ENCODE measurements around the gene CDC42.

CDC42 gene

DNA sequence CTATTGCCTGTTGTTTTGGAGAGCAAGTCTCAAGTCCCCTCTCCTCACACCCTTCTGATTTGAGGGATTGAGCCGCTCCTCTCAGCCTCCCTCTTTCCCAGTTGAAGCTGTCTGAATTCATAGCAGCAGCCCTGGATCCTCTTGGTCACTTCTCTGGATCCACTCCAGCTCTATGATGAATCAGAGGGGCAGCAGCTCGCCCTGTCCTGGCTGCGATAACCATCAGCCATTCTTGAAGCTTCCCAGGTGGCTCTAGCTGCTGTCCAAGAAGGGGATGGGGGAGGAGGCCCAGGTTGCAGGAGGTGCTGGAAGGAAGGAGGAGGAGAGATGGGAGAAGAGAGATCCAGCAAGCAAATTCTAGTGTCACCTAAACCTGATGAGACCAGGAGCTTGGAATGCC is 59.1 kb downstream of the CDC42 start:
- DNase-seq = no peak

DNA sequence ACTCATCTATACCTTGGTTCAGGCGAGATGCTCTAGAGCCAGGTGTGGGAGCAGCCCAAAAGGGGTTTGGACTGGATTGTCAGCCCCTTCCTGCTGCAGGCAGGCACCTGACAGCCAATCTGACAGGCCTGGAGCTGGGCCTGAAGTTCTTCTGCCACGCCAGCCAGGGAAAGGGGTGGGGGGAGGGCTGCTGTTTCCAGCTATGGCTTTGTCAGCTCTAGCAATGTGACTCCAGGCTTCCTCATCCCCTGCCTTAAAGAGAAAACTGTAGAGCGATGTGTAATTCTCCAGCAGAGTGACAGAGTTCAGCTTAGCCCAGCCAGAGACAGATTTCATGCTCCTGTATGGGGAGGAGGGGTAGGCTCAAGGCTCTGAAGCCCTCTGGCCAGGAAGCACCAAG is 60.0 kb downstream of the CDC42 start:
- no peak for DNase-seq

DNA sequence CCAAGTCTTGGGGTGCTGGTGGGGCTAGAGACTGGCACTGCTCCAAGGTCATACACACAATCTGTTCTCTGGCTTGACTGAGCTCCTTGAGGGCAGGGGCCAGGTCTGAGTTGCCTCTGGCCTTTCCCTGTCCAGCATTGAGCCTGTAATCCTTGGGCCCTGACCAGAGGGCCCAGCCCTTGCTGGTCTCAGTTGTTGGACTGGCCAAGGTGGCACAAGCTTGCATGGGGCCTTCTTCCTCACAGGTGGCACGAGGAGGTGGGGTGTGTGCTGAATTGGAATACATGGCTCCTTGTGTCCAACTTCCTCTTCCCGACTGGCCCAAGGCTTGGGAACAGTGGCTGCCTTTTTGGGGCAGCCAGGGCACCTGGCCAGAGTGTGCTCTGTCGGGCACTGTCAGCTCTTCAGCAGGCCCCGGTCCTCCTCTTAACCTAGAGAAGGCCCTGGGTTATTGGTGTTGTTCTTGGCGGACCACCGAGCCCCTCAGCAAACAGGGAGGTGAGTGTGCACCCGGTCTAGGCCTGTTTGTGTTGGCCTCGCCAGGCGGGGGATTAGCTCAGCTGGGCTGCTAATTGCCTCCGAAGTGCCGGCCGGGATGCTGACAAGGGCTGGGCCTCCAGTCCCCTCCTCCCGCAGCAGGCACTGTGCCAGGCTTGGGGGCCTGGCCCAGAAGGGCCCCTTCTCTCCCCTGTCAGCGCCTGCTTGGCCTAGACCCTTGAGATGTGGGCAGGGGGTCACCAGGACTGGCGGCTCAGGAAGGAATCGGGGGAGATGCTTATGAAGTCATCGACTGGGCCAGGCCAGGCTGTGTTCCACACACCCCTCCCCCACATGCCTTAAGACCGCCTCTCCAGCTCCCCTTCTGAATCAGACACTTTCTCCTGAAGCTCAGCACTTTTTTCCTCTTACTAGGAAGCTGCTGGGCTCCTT is 61.8 kb downstream of the CDC42 start:
- DNase-seq = peak; percentile 68

DNA sequence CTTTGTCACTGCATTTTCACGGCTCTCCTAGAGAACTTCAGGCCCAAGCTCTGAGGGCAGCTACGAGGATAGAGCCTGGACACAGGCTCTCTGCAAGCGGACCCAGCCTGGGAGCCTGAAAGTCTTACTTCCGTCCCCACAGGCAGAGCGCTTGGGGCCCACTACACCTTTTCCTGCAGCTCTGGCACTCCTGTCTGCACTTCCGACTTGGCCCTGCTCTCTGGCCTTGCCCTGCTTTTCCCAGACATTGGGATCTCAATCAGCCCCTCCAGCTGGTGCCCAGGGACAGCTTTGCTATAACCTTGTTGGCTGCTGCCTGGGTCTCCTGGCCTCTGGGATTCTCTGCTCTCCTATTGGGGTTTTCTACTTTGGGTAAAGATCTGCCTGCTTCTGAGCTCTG is 62.8 kb downstream of the CDC42 start:
- DNase-seq = no peak

DNA sequence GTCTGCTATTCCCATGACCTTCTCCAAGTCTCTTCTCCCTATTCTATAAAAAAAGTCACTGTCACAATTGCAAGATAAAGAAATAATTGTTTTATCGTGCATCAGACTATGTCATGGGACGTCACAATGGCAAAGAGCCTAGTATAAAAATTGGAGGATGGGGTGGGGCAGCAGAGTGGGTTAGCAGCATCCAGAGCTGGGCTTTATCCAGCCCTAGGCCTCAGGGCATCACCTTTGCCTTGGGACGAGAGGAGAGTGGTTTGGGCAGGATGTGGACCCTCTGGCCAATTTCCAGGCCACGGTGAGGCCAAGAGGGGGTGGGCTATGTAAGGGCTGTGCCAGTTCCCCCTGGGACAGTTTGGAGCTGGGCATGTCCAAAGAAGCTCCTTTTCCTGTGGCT is 64.7 kb downstream of the CDC42 start:
- DNase-seq = no peak

DNA sequence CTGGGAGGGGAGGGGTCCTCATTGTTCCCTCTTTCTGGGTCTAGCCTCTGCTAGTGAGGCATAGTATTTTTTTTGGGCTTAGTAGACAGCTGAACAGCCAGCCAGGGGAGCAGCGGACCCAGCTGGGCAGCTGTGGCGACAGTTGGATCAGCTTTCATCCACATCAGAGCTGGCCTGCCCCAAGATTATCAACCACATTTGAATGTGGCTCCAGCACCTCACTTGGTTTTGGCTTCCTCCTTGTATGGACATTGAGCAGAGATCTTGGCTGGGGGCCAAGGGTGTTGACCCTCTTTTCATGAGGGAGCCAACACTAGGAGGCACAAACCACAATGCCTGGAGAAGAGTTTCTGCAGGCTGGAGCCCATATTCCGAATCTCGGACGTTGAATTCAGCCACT is 65.3 kb downstream of the CDC42 start:
- DNase-seq = no peak

DNA sequence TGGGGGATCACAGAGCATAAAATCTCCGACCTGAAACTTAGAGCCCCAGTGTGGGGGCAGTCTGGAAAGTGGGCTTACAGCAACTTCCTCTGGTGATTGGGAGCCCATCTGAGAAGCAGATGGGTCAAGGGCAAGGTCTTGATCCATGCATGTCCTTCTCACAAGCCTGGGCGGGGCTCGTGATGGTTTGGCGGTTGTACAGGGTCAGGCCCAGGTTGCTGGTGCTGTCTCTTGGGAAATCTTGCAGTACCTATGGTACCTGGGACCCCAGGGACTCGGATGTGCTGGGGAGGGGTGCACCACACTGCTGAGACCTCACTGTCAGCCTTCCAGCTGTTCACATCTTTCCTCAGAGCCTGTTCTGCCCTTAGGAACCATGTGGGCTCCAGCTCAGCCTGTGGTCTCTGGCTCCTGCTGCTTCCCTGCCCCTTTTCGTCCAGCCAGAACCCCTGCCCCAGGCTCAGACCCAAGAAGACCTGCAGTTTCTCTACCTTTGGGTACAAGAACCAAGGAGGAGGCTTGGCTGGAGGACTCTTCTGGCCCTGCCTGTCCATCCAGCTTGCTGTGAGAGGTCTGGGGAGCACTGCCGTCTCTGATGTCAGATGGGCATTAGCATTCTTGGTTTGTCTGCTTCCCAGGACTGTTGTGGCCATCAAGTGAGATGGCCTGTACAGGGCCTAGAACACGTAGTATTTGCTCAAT is 65.9 kb downstream of the CDC42 start:
- DNase-seq = no peak

DNA sequence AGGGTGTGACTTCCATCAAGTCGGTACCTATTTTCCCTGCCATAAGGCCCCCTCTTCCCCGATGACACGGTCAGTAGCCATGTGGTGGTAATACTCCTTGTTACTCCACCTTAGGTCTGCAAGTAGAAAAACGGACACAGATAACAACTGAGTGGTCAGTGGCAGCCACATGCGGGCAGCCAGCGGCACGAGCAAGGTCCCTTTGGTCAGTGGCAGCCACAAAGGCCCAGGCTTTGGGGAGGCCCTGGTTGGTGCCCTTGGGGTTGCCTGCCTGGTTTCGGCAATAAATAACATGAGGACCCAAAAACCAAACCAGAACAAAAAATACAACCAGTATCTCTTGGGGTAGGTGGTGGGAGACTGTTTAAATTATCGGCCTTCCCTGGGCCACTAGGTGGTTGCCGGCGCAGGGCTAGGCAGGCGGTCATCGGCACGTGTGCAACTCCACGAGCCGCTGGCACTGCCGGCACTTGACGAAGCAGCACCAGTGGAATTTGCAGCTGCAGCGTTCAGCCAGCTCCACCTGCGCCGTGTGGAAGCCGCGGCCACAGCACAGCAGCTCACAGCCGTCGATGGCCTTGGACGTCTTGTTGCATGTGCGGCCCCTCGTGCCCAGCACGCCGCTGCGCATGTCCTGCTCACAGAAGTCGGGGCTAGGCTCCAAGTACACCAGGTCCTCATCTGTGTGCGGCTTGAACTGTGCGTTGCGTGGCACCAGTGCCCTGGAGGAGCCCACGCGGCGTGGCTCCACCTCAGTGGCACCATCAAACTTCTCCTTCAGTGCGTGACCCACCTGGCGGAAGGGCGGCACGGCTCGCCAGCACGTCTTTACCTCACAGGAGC is 67.3 kb downstream of the CDC42 start:
- DNase-seq = no peak

DNA sequence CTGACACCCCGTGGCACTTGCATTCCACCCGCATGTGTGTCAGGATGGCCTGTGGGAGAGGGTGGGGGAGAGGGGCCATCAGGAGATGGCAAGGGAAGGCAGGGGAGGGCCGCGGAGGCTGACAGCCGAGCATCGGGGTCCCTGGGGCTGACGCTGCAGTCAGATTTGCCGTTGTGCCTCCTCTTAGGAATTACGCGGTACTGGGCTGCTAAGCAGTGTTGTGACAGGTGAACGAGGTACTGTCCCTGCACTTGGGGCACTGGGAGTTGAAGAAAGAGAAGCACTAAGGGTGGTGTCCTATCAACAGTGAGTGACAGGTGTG is 67.9 kb downstream of the CDC42 start:
- no peak for DNase-seq

DNA sequence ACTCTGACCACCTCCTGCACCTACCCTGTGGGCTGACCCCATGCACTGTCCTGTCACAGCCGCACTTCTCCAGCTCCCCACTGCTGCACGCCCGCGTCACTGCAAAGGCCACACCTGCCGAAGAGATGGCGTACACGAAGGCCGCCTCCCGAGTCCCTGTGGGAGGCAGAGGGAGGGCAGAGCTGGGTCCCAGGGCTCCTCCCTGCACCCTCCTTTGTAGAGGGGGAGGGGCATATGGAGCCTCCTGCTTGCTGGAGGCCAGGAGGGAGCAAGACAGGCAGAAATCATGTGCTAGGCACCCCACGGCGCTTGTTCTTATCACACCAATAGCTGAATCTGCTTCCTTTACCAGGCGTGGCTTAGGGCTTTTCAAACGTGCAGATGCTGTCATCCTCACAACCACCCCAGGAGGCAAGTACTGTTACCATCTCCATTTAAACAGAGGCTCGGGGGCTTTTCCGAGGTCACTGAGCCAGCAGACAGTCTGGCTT is 69.0 kb downstream of the CDC42 start:
- peak; percentile 74 for DNase-seq

DNA sequence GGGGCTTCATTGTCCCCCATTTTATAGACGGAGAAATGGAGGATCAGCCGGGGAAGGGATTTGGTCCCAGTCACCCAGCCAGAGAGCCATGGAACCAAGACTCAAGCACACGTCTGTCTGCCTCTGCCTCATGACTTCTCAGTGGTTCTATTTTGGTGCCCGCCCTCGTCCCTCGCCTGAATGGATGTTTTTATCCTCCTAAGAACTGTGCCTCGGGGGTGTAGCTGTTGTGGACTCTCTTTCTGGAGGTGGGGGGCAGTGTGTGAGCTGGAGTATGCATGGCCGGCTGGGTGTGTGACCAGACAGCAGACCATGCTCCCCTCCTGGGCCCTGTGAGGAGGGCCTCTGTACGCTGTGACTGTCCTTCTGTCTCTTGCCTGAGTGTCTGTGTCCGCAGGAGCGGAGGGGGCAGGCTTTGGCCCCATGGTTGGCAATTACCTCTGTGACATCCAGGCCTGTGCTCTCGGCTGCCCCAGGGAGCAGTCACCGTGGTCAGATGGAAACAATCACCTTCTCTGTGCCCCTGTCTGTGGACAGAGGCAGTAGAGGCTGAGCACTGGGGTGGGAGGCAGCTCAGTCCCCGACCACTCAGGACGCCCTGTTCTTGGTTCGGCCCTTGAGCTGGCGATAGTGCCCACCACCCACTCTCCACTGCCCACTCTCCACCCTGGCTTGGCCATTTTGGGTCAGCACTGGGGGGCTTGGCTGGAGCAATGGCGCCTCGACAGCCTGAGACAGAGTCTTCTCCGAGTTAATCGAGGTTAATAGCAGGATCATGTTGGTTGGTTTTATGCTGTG is 70.0 kb downstream of the CDC42 start:
- DNase-seq = no peak

DNA sequence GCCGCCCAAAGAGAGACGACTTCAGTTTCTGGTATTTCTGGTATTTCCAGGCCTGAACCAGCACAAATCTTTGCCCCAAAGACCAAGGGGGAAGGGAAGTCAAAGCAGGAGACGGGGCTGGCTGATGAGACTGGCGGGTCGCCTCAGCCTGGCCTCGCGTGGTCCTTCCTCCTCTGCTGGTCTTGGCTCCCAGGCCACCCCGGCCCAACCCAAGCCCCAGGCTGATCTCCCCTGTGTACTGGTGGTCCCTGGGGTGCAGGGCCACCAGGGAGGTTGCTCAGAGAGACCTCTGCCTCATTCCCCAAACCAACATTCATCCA is 70.5 kb downstream of the CDC42 start:
- no peak for DNase-seq

DNA sequence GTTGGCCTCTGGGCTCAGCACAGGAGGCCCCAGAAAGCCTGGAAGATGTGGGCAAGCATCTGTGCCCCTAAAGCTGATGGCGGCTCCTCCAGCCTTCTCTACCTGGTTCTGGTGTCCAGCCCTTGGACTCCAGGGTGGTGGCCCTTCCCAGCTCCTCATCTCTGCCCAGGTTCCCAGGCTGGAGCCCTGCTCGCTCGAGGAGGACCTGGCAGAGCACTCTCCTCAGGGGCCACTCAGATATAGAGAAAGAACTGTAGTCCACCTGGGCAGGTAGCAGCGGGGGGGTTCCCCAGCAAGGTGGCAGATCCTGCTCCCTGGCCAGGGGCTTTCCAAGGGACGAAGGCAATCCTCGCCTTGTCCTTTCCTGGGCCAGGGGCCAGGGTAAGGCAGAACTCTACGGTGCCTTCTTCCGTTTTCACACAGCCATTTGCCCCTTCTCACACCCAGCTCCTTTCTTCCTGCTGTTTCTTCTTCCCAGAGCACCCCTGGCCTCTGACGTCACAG is 71.4 kb downstream of the CDC42 start:
- no peak for DNase-seq

DNA sequence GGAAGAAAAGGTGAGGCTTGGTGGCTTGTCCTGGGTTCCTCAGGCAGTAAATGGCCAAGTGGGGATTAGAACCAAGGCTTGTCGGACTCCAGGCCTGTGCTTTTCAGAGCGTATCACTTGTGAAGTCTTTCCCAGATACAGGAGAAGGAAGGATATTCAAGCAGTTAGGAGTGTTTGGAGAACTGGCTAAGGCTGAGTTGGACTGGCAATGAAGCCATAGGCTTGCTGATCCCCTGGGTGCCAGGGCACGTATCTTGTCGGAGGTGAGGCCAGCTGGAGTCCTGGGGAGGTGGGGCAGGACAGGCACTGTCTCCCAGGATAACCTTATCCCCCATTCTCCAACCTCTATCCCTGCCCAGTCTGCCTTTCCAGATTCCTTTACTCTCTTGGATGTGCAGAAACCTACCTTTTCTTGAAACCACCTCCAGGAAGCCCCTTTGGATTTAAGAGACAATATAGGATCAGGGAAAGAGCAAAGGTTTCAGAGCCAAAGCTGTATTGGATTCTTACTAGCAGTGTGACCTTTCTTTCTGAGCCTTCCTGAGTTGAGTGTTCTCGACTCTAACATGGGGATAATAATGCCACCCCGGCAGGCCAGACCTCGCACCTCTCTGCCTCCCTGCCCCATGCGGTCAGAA is 72.2 kb downstream of the CDC42 start:
- no peak for DNase-seq

DNA sequence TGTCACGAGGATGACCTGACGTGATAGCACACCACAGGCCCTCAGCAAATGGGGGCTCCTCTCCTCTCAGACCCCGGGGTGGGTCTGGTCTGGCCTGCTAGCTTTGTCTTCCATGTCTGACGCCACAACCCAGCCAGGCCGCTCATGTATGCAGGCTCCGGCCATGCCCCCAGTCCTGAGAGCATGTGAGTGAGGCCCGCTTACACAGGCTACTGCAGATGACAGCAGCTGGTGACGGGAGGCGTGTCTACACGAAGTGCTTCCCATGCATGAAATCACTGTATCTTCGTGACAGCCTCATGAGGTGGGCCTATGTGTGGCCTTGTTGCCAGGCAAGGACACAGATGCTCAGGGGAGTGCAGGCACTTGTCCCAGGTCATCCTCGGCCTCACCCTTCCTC is 74.0 kb downstream of the CDC42 start:
- peak; percentile 59 for DNase-seq

DNA sequence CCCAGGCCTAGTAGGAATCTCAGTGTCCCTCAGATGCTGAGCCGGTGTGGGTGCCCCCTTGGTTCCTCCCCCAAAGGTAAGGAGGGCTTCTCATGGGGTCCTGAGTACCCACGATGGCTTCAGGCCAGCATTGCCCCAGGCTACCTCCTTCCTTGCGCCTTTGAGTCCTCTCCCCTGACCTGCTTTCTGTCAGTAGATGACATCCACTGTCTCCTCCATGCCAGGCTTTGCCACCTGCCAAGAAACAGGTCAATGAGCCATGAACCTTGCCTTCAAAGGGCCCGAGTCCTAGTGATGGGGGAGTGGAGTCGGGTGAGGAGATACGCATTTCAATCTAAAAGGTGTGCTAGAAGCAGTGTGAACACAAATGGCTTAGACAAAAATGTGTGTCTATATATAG is 74.7 kb downstream of the CDC42 start:
- no peak for DNase-seq

DNA sequence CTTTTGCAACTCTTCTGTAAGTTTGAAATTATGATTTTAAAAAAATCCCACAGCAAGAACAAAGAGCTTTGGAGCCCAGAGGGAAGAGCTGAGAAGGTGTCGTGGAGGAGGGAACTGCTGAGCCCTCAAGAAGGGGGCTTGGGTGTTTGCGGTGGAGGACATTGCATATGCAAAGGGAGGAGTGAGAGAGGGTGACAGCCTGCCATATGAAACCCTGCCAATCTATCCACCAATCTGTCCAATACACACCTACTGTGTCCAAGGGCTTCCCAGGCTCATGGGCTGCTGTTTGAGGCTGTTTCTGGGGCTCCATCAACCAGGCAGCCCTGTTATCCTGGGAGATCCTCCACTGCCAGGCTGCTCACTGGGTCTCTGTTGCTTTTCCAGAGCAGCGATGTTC is 75.2 kb downstream of the CDC42 start:
- no peak for DNase-seq

DNA sequence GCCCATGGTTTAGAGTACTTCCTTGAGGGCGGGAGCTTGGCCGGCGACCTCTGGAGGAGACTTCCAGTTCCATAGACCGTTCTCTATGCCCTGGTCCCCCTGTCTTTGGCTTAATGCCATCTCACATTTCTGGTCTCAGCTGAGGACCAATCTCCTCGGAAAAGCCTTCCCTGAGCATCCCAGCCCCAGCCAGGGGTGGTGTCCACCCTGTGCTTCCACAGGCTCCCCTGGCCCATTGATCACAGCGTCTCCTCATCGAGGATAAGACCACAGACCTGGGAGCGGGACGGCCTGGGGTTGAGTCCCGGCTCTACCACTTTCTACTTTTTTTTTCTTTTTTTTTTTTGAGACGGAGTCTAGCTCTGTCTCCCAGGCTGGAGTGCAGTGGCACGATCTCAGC is 75.9 kb downstream of the CDC42 start:
- DNase-seq = no peak

DNA sequence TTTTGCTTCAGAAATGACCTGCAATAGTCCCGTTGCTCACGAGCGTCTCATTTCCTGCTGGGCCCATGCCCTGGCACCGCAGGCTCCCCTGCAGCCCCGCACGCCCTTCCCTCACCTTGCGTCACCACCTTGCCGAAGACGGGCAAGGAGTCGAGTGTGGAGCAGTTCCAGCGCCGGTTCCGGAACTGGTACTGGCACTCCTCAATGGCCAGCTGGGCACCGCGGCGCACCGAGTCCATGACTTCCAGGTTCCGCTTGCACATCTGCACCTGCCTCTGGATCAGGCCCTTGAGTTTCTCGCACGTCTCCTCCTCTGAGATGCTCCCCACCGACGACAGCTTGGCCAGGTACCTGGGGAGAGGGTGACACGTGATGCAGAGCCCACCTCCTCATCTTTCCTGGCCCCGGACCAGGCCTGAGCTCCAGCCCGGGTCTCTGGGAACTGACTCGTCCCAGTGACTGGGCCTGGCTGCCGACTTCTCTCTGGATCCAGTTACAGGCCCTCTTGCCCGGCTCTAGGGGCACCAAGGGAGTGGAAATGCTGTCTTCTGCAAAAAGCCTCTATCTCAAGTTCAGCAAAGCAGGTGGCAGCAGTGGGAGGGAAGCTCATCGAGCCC is 77.1 kb downstream of the CDC42 start:
- DNase-seq = no peak

DNA sequence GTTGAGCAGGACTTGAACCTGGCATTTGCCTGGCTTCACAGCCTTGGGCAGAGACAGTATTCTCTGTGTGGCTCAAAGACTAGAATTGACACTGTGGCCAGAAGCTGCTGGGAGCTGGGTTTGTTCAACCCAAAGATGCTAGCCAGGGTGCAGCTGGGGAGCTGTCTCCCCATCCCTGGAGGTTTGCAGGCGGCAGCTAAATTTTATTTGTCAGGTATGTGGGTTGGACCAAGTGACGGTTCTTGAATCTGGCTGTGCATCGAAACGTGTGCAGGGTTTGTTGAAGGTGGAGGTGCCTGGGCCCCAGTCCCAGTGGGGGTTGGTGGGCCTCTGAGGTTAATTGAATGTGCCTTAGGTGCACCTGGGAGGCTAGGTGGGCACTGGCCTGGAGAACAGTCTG is 78.6 kb downstream of the CDC42 start:
- DNase-seq = no peak

DNA sequence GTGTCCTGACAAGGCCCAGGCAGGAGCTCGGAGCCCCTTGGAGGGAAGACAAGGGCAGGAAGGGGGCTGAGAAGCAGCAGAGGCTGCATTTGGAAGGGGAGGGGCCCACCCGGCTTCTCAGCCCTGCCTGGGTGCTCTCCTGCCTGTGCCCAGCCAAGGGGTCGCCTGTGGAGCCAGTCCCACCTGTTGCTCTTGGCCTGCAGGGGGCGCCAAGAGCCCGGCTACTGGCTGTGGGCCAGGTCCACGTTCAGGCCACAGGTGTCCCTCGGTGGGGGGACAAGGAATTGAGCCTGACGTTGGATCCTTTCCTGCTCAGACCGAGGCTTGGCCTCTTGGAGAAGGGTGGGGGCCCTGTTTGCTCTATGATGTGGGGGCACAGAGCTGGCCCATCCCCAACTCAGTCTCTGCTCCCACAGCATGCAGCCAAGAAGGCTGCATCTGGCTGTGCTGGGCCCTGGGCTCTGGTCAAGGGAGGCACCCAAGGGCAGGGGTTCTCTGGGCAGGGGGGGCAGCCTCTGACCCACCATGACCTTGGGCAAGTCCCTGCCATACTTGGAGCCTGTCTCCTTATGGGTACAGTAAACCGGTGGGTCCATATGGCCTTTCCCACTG is 79.5 kb downstream of the CDC42 start:
- DNase-seq = peak; percentile 76
